IPS-15b (cell line): ENCODE data around the gene KTN1.

ENCODE experiments used
- H3K27me3 ChIP-seq: one replicate; pipeline ENCODE4 v1.6.1; 2013; ENCODE audit warnings: low read length; ENCODE audit not compliant: control insufficient read depth, insufficient read depth
- H3K36me3 ChIP-seq: one replicate; pipeline ENCODE4 v1.6.1; 2013; ENCODE audit warnings: low read length; ENCODE audit not compliant: control insufficient read depth, insufficient read depth
- H3K4me1 ChIP-seq: one replicate; pipeline ENCODE4 v1.6.1; 2013; ENCODE audit warnings: mild to moderate bottlenecking, low read length; ENCODE audit not compliant: control insufficient read depth, insufficient read depth
- H3K4me3 ChIP-seq: one replicate; pipeline ENCODE4 v1.5.1; 2013; ENCODE audit warnings: low read depth, low read length
- H3K9ac ChIP-seq: one replicate; pipeline ENCODE4 v1.6.1; 2013; ENCODE audit warnings: low read depth, mild to moderate bottlenecking, low read length
- H3K9me3 ChIP-seq: one replicate; pipeline ENCODE4 v1.6.1; 2013; ENCODE audit warnings: mild to moderate bottlenecking, low read length; ENCODE audit not compliant: control insufficient read depth, insufficient read depth

KTN1 gene

GRCh38 chr14:55620277-55620676 is 40.3 kb downstream of the KTN1 start:
- Histone ChIP-seq H3K27me3 (no peaks in the 10 kb centered on the region), H3K36me3 (peaks cover 34% of the 10 kb centered on the region), H3K9ac (no peak overlapping the region), H3K9me3 (peaks cover 6% of the 10 kb centered on the region), H3K4me3 (no peak overlapping the region), H3K4me1 (no peaks in the 10 kb centered on the region)

GRCh38 chr14:55620981-55621380 is 41.0 kb downstream of the KTN1 start:
- H3K9ac ChIP-seq = no peak overlapping the region
- H3K4me1 ChIP-seq = no peaks in the 10 kb centered on the region
- no peak overlapping the region for H3K4me3 ChIP-seq
- peaks cover 34% of the 10 kb centered on the region for H3K36me3 ChIP-seq
- peaks cover 6% of the 10 kb centered on the region for H3K9me3 ChIP-seq
- H3K27me3 ChIP-seq = no peaks in the 10 kb centered on the region

- no peaks in the 10 kb centered on the region for H3K4me1 ChIP-seq
- peaks cover 34% of the 10 kb centered on the region for H3K36me3 ChIP-seq
- H3K27me3 ChIP-seq = no peaks in the 10 kb centered on the region
- H3K9ac ChIP-seq = no peak overlapping the region
- H3K4me3 ChIP-seq = no peak overlapping the region
- peaks cover 6% of the 10 kb centered on the region for H3K9me3 ChIP-seq
Measured at GRCh38 chr14:55621391-55621790, 41.4 kb downstream of the KTN1 start.

- H3K27me3 ChIP-seq = no peaks in the 10 kb centered on the region
- H3K9me3 ChIP-seq = peaks cover 5% of the 10 kb centered on the region
- peaks cover 20% of the 10 kb centered on the region for H3K36me3 ChIP-seq
- H3K9ac ChIP-seq = no peak overlapping the region
- no peaks in the 10 kb centered on the region for H3K4me1 ChIP-seq
- H3K4me3 ChIP-seq = no peak overlapping the region
Measured at GRCh38 chr14:55624913-55625312, 44.9 kb downstream of the KTN1 start.

GRCh38 chr14:55625481-55625880 is 45.5 kb downstream of the KTN1 start:
- Histone ChIP-seq H3K27me3 (no peaks in the 10 kb centered on the region), H3K36me3 (peaks cover 14% of the 10 kb centered on the region)

GRCh38 chr14:55626131-55626530 is 46.1 kb downstream of the KTN1 start:
- Histone ChIP-seq H3K4me1 (no peaks in the 10 kb centered on the region), H3K36me3 (peaks cover 8% of the 10 kb centered on the region), H3K9me3 (no peaks in the 10 kb centered on the region), H3K27me3 (no peaks in the 10 kb centered on the region), H3K4me3 (no peak overlapping the region), H3K9ac (no peak overlapping the region)

More at GRCh38 chr14:55625481-55625880, 45.5 kb downstream of the KTN1 start:
- Histone ChIP-seq H3K4me1 (no peaks in the 10 kb centered on the region), H3K9ac (no peak overlapping the region), H3K9me3 (no peaks in the 10 kb centered on the region), H3K4me3 (no peak overlapping the region)

GRCh38 chr14:55628426-55628825 is 48.4 kb downstream of the KTN1 start:
- Histone ChIP-seq H3K9ac (no peak overlapping the region), H3K36me3 (peaks cover 4% of the 10 kb centered on the region)

GRCh38 chr14:55638665-55639064 is 58.7 kb downstream of the KTN1 start:
- Histone ChIP-seq H3K27me3 (no peaks in the 10 kb centered on the region), H3K4me1 (peaks cover 15% of the 10 kb centered on the region), H3K4me3 (no peak overlapping the region), H3K9ac (no peak overlapping the region), H3K36me3 (peaks cover 4% of the 10 kb centered on the region), H3K9me3 (no peaks in the 10 kb centered on the region)

More at GRCh38 chr14:55628426-55628825, 48.4 kb downstream of the KTN1 start:
- no peaks in the 10 kb centered on the region for H3K27me3 ChIP-seq
- H3K9me3 ChIP-seq = no peaks in the 10 kb centered on the region
- H3K4me1 ChIP-seq = no peaks in the 10 kb centered on the region
- no peak overlapping the region for H3K4me3 ChIP-seq

GRCh38 chr14:55641290-55641689 is 61.3 kb downstream of the KTN1 start:
- Histone ChIP-seq H3K4me1 (peaks cover 15% of the 10 kb centered on the region), H3K27me3 (no peaks in the 10 kb centered on the region), H3K4me3 (no peak overlapping the region), H3K9ac (no peak overlapping the region), H3K9me3 (no peaks in the 10 kb centered on the region), H3K36me3 (peaks cover 4% of the 10 kb centered on the region)

GRCh38 chr14:55641954-55642353 is 61.9 kb downstream of the KTN1 start:
- no peaks in the 10 kb centered on the region for H3K27me3 ChIP-seq
- H3K4me3 ChIP-seq = no peak overlapping the region
- peaks cover 2% of the 10 kb centered on the region for H3K36me3 ChIP-seq
- no peak overlapping the region for H3K9ac ChIP-seq
- peaks cover 15% of the 10 kb centered on the region for H3K4me1 ChIP-seq
- H3K9me3 ChIP-seq = no peaks in the 10 kb centered on the region

GRCh38 chr14:55645145-55645544 is 65.1 kb downstream of the KTN1 start:
- Histone ChIP-seq H3K27me3 (no peaks in the 10 kb centered on the region), H3K36me3 (peaks cover 4% of the 10 kb centered on the region), H3K9me3 (no peaks in the 10 kb centered on the region), H3K9ac (no peak overlapping the region), H3K4me1 (peaks cover 15% of the 10 kb centered on the region), H3K4me3 (no peak overlapping the region)

GRCh38 chr14:55645845-55646832 is 66.1 kb downstream of the KTN1 start:
- Histone ChIP-seq H3K36me3 (peaks cover 4% of the 10 kb centered on the region), H3K9me3 (no peaks in the 10 kb centered on the region), H3K4me1 (peaks cover 13% of the 10 kb centered on the region), H3K4me3 (no peak overlapping the region), H3K9ac (no peak overlapping the region), H3K27me3 (no peaks in the 10 kb centered on the region)
